ENCODE data around the gene TNFRSF6B. TPM values are rescaled to one million over a fixed set of nuclear protein-coding genes. Genes with fewer than 3 reads are reported as not detected.

TNFRSF6B gene
- total and polyA plus RNA-seq, 8 donors: 0.31 to 31.0 (median 2.1) TPM

- no peak for TF ChIP-seq CTCF (IDR thresholded peaks at IDR 0.05)
- FAIRE-seq: no peak
- Histone ChIP-seq H3K27me3 (no peaks in the 10 kb centered on the region), H3K27ac (no peak overlapping the region), H3K36me3 (no peaks in the 10 kb centered on the region), H3K4me3 (no peak overlapping the region), H3K4me1 (peaks cover 0 to 2% (median 0%) of the 10 kb centered on the region in 3 donors), H3K9me3 (no peaks in the 10 kb centered on the region)
- intact Hi-C loops (cut with DNase I): no loop called here
- ATAC-seq: no peak
- DNase-seq: no peak
- WGBS, 2 donors: 90 to 94% methylated on average over 19 of the region's 19 CpGs
These were observed 16.6 kb upstream of the TNFRSF6B start for GRCh38 chr20:63679799-63680305.

GRCh38 chr20:63680427-63680826 is 16.0 kb upstream of the TNFRSF6B start:
- Histone ChIP-seq H3K9me3 (no peaks in the 10 kb centered on the region), H3K4me3 (no peak overlapping the region), H3K27ac (no peak overlapping the region), H3K36me3 (no peaks in the 10 kb centered on the region), H3K27me3 (no peaks in the 10 kb centered on the region), H3K4me1 (peaks cover 0 to 2% (median 0%) of the 10 kb centered on the region in 3 donors)
- TF ChIP-seq CTCF (IDR thresholded peaks at IDR 0.05): no peak
- intact Hi-C loops (cut with DNase I): no loop called here
- ATAC-seq (no peak), FAIRE-seq (no peak), DNase-seq (peak in 1 of 6 donors; percentile 66)
- 94 to 96% methylated on average over 13 of the region's 13 CpGs for WGBS, 2 donors

- DNase-seq (peak in 2 of 6 donors; percentile 45 to 58), FAIRE-seq (no peak), ATAC-seq (no peak)
- no peaks in the 10 kb centered on the region for H3K9me3 ChIP-seq
- no peak overlapping the region for H3K4me3 ChIP-seq
- peaks cover 0 to 2% (median 0%) of the 10 kb centered on the region in 3 donors for H3K4me1 ChIP-seq
- TF ChIP-seq CTCF (IDR thresholded peaks at IDR 0.05): no peak
- no peaks in the 10 kb centered on the region for H3K27me3 ChIP-seq
- H3K36me3 ChIP-seq: no peaks in the 10 kb centered on the region
- 92 to 93% methylated on average over 23 of the region's 23 CpGs for WGBS, 2 donors
- H3K27ac ChIP-seq: no peak overlapping the region
- intact Hi-C loops (cut with DNase I): no loop called here
These were observed 15.4 kb upstream of the TNFRSF6B start for GRCh38 chr20:63680857-63681608.

- no peak overlapping the region for H3K27ac ChIP-seq
- H3K4me3 ChIP-seq: no peak overlapping the region
- no peaks in the 10 kb centered on the region for H3K36me3 ChIP-seq
- intact Hi-C loops (cut with DNase I): no loop called here
- H3K9me3 ChIP-seq: no peaks in the 10 kb centered on the region
- peaks cover 0 to 2% (median 0%) of the 10 kb centered on the region in 3 donors for H3K4me1 ChIP-seq
- FAIRE-seq (no peak), DNase-seq (peak in 1 of 6 donors; percentile 69), ATAC-seq (no peak)
- no peaks in the 10 kb centered on the region for H3K27me3 ChIP-seq
- WGBS, 2 donors: 91 to 95% methylated on average over 13 of the region's 13 CpGs
- no peak for TF ChIP-seq CTCF (IDR thresholded peaks at IDR 0.05)
These were observed 14.8 kb upstream of the TNFRSF6B start for GRCh38 chr20:63681609-63682142.

All from pancreas (tissue), 10 donors.